Measurements from ENCODE around the gene SFXN1.

Gene SFXN1

DNA sequence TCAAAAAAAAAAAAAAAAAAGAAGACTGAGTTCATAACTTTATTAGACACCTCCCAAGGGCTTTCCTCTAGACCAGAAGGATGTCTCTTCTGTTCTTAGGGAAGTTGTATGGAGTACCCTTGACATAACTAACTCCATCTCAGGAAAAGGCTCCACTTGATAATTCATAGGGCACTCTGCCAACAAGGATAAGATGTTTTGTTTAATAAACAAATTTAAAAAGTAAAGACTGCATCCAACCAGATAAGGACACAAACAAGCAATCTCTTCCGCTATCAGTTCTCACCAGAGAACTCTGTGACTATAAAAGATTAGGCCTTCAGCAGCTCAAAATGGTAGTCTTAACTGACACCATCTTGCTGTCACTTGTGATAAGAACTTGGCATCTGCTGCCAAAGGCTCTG lies 65.8 kb downstream of the SFXN1 start:
- no peak for DNase-seq

DNA sequence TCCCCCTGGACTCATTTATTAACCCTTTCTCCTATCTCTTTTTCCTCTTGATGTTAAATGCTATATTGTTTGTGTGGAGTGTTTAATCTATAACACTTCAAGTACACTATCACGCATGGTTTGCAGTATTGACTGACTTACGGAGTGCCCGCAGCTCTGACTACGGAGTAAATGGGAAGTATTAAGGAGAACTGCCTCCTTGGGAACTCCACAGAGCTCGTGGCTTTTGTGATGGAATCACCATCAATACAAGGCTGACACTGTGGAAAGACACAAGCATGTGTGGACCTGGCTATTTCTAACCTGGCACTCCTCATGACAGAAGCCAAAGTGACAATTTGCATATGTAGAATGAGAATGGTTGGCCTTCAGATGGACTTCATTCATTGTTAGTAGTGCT lies 66.2 kb downstream of the SFXN1 start:
- no peak for DNase-seq

DNA sequence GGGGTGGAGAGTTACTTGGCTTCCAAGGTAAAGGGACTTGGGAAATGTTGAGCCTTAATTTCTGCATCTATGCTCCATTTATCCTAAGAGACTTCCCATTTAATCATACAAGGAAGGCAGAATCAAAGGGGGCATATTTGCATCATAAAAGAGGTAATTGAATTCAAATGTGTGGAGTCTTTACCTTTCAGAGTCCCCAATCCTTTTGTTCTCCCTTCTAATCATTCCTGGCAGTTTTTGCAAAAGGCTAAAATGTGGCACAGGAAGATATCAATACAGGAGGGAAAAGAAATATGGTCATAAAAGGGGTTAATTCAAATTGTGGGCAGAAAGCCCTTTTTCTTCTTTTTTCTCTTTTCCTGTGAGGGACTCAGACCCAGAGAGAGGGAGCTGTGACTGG lies 69.5 kb downstream of the SFXN1 start:
- no peak for DNase-seq

DNA sequence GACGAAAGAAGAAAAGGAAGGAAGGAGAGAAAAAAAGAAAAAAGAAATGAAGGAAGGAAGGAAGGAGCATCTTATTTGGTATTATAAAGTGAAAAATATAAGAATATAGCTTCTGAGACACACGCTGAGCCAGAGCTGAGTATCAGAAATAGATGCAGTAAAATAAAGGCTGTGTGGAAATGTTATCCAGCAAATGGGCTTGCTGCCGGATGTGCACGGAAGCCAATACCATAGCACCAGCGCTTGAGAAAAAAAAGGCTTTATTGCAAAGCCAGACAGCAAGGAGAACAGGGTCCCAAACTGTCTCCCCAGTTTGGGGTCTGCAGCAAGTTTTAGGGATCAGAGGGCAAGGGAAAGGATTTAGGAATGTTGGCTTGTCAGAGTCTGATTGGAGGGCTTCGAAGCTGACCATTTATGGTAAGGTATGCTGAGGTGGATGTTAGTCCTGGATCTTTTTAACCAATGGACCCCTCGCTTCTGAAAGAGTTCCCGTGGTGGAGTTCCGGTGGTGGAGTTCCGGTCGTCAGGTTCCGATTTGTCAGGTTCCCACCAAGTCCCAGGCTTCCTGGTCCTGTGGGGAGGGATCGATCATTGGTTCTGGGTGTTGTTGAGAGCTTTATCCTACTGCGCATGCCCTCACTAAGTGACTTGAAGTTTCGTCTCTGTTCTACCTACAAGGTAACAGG lies 70.4 kb downstream of the SFXN1 start:
- no peak for DNase-seq

DNA sequence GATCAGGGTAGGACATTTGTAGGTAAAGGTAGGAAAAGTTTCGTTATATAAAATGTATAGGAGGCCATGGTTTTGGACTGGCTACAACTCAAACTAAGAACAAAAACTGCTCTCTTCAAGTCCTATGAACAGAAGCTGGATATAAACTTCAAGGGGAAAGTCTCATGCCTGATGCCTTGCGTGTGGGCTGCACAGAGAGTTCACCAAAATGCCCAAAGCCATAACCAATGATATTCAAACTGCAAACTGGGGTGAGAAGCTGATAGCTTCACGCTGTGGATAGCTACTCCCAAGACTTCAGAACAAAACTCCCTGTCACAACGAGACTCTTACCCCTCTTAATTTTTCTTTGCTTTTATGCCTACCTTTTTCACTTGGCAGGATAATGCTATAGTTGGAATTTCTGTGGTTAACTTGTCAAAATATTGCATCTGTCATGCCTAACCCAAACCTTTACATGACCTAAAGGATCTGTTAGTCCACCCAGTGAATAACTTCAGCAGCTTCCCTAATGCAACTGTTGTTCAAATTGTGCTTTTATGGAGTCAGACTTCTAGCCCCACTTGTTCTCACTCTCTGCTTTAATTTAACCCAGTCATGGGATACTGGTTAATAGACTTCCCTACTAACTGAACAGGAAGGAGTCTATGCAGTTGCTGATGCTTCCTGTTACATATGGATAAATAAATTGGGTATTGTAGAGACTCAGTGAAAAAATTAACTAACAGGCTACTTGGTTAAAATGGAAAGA lies 71.9 kb downstream of the SFXN1 start:
- no peak for DNase-seq

DNA sequence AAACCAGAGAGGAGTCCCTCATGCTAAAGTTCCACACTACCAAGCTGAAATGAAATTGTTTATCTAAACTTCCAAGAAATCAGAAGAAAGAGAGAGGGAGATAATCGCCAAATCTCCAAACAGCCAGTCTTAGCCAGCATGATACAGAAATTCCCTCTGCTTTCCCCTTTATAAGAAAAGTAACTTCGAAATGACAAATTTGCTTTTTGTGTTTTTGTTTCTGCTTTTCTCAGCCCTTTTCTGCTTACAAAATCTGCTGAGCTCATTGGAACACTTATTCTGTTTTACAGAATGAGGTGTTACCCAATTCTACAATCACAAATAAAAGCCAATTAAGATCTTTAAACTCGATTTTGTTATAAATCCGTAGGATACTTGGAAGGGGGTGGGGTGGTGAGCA lies 72.9 kb downstream of the SFXN1 start:
- no peak for DNase-seq

DNA sequence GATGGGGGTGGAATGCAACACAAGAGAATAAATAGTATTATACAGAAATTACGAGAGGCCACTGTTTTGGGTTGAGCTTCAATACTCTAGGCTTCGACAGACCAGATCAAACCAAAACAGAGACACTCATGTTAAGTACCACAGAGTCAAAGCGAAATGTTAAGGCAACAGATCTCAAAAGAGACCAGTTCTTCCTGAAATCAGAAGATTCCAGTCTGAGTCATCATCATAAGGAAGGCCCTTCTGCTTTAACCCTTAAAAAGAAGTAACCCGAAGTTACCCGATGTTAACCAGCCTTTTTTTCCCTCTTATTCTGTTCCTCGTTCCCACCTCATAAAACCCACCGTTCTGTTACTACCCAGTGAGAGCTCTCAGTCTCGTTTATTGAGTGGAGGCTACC lies 75.9 kb downstream of the SFXN1 start:
- DNase-seq: no peak

DNA sequence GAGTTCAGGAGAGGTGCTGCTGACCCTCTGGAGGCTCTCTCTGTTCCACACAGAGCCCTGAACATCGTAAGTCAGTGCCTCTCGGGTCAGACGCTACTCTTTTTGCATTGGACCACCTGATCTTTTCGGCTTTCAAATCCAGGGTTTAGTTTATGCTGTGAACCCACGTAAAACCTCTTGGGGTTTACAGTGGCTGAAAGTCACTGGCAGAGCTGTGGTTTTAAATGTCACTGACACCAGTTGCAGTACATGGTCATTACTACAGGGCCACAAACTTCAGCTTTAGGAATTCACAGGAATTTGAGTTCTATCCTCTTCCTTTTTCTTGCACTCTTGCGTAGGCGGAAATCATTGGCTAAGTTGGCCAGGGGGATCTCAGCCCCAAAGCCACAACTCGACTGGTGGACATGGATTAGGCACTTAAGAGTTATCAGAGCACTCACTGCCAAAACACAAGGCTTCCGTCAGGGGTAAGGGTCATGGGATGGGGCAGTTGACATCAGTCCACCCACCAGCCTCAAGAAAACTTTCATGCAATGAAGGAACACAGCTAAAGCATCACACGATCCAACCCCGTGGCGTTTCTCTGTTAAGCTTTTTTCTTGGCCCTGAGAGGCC lies 76.9 kb downstream of the SFXN1 start:
- no peak for DNase-seq

DNA sequence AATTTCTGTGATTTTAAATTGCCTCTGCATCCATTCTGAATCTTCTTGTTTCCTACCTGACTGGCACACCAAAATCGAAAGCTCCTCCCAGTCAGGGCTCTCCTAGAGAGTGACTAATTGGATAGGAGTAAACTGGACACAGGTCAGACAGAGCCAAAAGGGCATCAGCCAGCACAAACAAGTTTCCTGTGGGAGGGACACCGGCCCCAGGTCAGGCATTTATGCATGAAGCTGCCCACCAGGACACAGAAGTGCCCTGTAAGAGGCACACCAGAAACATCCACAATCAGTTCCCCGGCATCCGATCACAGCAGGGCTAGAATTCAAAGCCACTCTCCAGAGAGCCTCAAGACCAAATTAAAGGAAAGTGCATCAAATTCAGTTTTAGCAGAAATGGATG lies 78.4 kb downstream of the SFXN1 start:
- DNase-seq: no peak

DNA sequence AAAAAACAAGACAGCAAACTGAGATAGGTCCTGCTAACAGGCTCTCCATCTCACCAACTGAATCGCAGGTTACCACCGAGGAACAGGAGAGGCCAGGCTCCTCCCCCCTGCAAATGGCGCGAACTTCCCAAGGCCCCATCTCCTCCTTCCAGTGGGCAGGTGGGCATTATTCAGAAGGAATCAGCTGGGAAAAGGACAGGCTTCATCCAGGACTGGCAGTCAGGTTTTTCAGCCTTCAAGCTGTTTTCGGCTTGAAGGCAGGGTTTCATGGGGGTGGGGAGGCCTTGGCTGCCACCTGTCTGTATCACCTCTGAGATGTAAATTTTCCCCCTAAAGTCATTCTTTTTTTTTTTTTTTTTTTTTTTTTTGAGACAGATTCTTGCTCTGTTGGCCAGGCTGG lies 79.4 kb downstream of the SFXN1 start:
- DNase-seq: no peak

DNA sequence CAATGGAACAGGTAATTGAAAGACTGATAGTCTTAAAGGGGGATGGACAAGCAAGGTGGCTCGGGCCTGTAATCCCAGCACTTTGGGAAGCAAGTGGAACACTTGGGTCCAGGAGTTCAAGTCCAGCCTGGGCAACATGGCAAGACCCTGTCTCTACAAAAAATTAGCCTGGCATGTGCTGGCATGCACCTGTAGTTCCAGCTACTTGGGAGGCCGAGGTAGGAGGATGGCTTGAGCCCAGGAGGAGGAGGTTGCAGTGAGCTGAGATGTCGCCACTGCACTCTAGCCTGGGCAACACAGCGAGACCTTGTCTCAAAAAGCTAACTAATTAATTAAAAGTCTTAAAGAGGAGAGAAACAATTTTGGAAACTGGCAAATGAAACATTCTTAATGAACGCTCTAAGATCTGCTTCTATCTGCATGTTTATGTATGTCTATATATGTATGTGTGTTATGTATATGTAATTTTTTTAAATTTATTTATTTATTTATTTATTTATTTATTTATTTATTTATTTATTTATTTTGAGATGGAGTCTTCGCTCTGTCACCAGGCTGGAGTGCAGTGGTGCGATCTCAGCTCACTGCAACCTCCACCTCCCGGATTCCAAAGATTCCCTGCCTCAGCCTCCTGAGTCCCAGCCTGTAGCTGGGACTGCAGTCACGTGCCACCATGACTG lies 80.6 kb downstream of the SFXN1 start:
- DNase-seq: no peak

DNA sequence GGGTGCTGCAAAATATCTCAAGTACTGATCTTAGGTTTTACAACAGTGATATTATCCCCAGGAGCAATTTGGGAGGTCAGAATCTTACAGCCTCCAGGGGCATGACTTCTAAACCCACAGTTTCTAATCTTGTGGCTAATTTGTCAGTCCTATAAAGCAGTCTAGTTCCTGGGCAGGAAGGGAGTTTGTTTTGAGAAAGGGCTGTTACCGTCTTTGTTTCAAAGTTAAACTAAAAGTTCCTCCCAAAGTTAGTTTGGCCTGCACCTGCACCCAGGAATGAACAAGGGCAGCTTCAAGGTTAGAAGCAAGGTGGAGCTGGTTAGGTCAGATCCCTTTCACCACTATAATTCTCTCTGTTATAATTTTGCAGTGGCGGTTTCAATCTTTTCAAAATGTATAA lies 81.7 kb downstream of the SFXN1 start:
- DNase-seq: no peak

DNA sequence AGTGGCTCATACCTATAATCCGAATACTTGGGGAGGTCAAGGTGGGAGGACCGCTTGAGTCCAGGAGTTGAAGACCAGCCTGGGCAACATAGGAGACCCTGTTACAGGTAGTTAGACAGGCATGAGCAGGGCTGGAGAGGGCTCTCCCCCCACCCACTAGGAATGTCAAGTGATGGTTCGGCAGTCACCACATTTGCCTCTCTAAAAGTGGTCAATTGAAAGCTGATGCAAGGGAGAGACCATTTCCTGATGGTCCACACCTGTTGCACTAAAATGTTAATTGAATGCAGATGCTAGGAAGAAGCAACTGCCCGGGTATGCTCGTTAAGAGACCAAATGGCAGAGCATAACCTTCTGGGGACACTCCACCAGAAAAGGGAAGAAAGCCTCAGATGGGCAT lies 82.7 kb downstream of the SFXN1 start:
- DNase-seq: no peak

DNA sequence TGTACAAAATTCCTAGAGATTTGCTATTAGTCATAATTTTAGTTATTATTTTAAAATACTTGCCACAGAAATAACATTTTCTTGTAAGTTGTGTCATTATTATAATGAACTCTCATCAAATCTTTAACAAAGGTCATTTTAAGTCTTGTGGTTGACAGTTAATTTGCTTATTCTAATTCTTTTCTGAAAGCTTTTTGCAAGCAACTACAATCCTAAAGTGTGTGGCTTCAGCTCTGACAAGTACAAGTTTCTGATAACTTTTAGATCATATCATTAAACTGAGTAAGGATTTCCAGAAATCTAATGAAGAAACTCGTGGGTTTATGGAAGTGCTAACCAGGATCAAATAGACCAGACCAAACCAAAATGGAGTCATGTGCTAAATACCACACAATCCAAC lies 86.4 kb downstream of the SFXN1 start:
- no peak for DNase-seq

DNA sequence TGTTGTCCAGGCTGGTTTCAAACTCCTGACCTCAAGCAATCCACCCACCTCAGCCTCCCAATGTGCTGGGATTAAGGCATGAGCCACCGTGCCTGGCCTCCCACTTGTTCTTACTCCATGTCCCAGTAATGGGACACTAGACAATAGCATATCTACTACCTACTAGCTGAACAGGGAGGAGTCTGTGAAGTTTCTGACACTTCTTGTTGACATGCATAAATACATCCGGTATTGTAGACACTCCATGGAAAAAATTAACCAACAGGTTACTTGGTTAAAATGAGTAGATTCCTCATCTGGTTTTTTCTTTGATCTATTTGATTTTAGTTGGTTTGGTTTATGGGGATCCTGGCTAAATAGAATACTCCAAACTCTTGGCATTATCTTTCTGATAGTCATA lies 88.3 kb downstream of the SFXN1 start:
- DNase-seq: no peak

DNA sequence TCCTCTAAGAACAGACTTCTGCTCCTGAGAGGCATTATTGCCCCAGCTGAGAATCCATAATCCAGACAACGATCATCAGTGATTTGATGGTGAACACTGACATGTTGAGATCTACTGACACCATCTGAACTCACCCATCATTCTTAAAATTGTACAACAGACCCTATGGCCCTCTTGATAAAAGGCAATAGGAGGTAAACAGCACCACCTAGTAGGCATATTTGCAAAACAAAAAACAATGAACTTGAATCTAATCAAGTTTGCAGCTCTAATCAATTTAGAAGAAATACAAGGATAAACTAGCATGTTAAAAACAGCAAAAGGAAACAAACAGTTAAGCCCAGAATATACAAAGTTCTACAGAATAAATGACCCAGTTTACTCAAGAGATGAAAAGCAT lies 89.6 kb downstream of the SFXN1 start:
- no peak for DNase-seq

DNA sequence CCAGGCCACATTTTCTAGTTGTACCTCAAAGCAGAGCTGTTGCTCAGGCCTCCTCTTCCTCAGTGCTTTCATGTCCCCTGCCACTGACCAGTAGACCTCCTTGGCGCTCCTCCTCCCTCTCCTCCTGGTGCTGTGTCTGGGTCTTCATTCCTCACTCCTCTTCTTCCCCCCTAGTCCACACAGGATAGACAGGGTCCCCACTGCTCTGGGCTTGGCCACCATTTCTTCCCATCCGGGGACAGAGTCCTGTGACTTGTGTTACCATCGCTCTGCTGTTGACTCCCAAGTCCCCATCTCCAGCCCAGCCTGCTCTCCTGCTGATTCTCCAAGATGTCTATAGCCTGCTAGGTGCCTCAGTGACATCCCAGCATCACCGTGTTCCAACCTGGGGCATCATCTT lies 91.3 kb downstream of the SFXN1 start:
- no peak for DNase-seq

DNA sequence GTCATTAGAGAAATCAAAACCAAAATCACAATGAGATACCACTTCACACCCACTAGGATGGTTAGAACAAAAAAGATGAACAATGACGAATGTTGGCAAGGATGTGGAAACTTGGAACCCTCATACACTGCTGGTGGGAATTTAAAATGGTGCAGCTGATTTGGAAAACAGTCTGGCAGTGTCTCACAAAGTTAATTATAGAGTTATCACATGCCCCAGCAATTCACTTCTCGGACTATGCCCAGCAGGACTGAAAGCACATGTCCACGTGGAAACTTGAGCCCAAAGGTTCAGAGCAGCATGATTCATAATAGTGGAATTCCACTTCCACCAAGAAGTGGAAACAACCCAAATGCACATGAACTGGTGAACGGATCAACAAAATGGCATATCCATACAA lies 94.5 kb downstream of the SFXN1 start:
- no peak for DNase-seq

DNA sequence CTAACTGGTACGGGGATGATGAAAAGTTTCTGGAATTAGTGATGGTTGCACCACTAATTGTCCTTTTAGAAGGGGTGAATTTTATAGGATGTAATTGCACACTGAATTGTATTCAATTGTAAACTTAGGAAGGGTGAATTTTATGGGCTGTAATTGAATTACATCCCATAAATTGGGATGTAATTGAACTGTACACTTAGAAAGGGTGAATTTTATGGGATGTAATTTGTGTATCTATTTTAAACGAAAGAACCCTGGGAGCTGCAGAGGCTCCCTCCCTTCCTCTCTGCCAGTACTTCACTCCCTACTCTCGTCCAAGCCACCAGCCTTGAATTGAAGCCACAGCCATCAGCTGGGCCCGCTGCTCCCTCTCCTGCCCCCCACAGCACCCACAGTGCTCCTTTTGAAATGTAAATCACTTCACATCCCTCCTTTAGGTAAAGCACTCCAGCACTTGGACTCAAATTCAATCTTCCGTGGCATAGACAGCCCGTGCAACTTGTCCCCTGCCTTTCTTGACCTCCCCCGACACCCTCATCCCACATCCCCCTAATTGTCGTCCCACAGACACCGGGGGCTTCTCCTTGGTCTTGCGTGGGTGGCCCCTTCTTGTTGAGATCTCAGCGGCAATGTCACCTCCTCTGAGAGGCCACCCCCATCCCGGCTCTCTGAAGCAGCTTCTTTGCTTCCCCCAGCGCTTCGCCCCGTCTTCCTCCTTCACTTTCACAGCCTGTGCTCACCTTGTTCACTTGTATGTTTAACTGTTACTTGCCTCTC lies 95.3 kb downstream of the SFXN1 start:
- no peak for DNase-seq

DNA sequence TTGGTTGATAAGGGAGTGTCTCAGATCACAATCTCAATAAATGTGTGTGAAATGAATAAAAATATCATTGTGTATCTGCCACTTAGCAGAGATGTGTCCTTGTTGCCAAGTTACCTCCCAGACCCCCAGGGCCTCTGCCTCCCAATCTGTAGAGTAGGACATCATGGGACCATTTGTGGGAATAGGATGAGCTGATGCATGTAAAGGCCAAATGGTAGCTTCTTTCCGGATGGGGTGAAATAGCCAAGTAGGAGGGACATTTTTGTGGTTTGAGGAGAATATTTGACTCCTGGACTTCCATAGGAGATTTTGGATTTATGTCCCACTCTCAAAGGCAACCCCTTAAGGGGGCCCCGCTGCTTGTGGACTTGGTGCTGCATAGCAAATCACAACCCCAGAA lies 96.9 kb downstream of the SFXN1 start:
- no peak for DNase-seq

DNA sequence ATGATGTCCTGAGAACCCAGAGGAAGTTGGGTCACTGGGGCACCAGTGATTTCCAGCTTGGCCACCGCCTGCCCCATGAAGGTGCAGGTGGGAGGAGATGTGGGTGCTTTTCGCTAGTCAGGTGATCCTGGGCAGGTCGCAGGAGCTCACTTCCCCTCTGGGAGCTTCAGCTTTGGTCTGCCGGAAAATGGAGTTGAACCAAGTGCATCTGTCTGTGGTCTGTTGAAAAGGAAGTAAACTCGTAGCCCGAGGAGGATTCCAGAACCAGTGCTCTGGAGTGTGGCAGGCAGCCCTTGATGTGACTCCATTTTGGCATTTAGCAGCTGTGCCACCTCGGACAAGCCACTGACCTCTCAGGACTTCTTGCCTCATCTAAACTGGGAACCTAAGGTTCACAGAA lies 97.7 kb downstream of the SFXN1 start:
- no peak for DNase-seq

DNA sequence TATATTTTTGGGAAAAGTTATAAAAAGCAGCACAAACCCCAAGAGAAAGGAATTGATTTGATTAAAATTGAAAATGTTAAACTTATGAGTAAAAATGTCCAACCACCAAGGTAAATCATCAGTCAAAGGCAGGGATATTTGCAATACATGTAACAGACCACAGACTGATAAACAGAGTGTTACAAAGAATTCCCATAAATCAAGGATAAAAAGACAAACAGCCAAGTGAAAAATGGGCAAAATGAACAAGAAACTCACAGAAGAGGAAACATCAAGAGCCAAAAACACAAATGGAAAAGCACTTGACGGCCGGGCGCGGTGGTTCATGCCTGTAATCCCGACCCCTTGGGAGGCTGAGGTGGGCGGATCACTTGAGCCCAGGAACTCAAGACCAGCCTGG lies 98.2 kb downstream of the SFXN1 start:
- no peak for DNase-seq
